HepG2 (cell line): Measurements from ENCODE around the gene CIAO2B. TPM values are rescaled to one million over a fixed set of nuclear protein-coding genes. Genes with fewer than 3 reads are reported as not detected.

Experiments
- ATF7 ChIP-seq, 2 experiments: fragments of 450-650 bp in 1 of 2; sonication (generic) in 1 of 2; formaldehyde crosslinking in 1 of 2; IDR thresholded peaks; 2 replicates each; pipeline versions ENCODE4 v1.4.0 to v1.6.1; 2016 to 2020; ENCODE audit warnings: antibody characterized with exemption in 1 of 2, mild to moderate bottlenecking in 1 of 2, missing genetic modification reagents in 1 of 2
- CEBPB ChIP-seq: IDR thresholded peaks from 2 replicates; pipeline ENCODE4 v1.6.1; 2011; ENCODE audit warnings: low read depth, low read length, improper control_type of control experiment, borderline replicate concordance
- HHEX ChIP-seq: IDR thresholded peaks from 2 replicates; pipeline ENCODE4 v1.6.1; 2016; ENCODE audit warnings: control low read depth
- IKZF4 ChIP-seq: sonication (generic); formaldehyde crosslinking; IDR thresholded peaks from 2 replicates; pipeline ENCODE4 v1.5.1; 2020; ENCODE audit warnings: borderline replicate concordance, mild to moderate bottlenecking, low read depth, missing genetic modification reagents; ENCODE audit errors: not compliant biosample characterization
- NFKBIZ ChIP-seq: IDR thresholded peaks from 2 replicates; pipeline ENCODE4 v1.6.1; 2018; ENCODE audit warnings: missing genetic modification reagents, missing compliant biosample characterization
- NFYB ChIP-seq: sonication (generic); formaldehyde crosslinking; IDR thresholded peaks from 2 replicates; pipeline ENCODE4 v1.4.0; 2020; ENCODE audit warnings: missing genetic modification reagents
- NPAS2 ChIP-seq: sonication (generic); formaldehyde crosslinking; IDR thresholded peaks from 2 replicates; pipeline ENCODE4 v1.8.0; 2022; ENCODE audit warnings: mild to moderate bottlenecking, missing genetic modification reagents, borderline replicate concordance
- NR3C1 ChIP-seq: sonication (generic); formaldehyde crosslinking; IDR thresholded peaks from 2 replicates; pipeline ENCODE4 v1.4.0; 2020; ENCODE audit warnings: missing genetic modification reagents
- PRPF4 ChIP-seq: fragments of 200-400 bp; formaldehyde crosslinking; IDR thresholded peaks from 2 replicates; pipeline ENCODE4 v1.6.1; 2016; ENCODE audit warnings: low read length, low read depth; ENCODE audit not compliant: poor library complexity, severe bottlenecking
- RXRA ChIP-seq: sonication (generic); formaldehyde crosslinking; IDR thresholded peaks from 2 replicates; pipeline ENCODE4 v1.5.1; 2020; ENCODE audit warnings: missing genetic modification reagents
- SAFB2 ChIP-seq: sonication (generic); formaldehyde crosslinking; IDR thresholded peaks from 2 replicates; pipeline ENCODE4 v1.5.1; 2020; ENCODE audit warnings: missing genetic modification reagents, low read depth, mild to moderate bottlenecking, borderline replicate concordance
- SRSF9 ChIP-seq: fragments of 200-400 bp; formaldehyde crosslinking; IDR thresholded peaks from 2 replicates; pipeline ENCODE4 v1.6.1; 2018; ENCODE audit warnings: borderline replicate concordance, mild to moderate bottlenecking, low read depth, low read length; ENCODE audit not compliant: insufficient read depth, poor library complexity, severe bottlenecking
- TAF15 ChIP-seq: fragments of 200-400 bp; formaldehyde crosslinking; IDR thresholded peaks from one replicate; pipeline ENCODE4 v1.6.1; 2018; ENCODE audit warnings: mild to moderate bottlenecking, low read depth, low read length; ENCODE audit not compliant: poor library complexity, severe bottlenecking
- ZFP62 ChIP-seq: sonication (generic); formaldehyde crosslinking; IDR thresholded peaks from 2 replicates; pipeline ENCODE4 v1.4.0; 2020; ENCODE audit warnings: missing genetic modification reagents
- ZNF331 ChIP-seq: sonication (generic); formaldehyde crosslinking; IDR thresholded peaks from 2 replicates; pipeline ENCODE4 v1.4.0; 2020; ENCODE audit warnings: missing genetic modification reagents
- ZNF432 ChIP-seq: sonication (generic); formaldehyde crosslinking; IDR thresholded peaks from 2 replicates; pipeline ENCODE4 v1.5.0; 2020; ENCODE audit warnings: missing genetic modification reagents, mild to moderate bottlenecking, borderline replicate concordance
- ZNF737 ChIP-seq: sonication (generic); formaldehyde crosslinking; IDR thresholded peaks from 2 replicates; pipeline ENCODE4 v1.5.0; 2020; ENCODE audit warnings: missing genetic modification reagents, mild to moderate bottlenecking, borderline replicate concordance
- ZNF780A ChIP-seq: sonication (generic); formaldehyde crosslinking; IDR thresholded peaks from 2 replicates; pipeline ENCODE4 v1.8.0; 2022; ENCODE audit warnings: mild to moderate bottlenecking, missing genetic modification reagents, moderate library complexity
- ZNF83 ChIP-seq: sonication (generic); formaldehyde crosslinking; IDR thresholded peaks from 2 replicates; pipeline ENCODE4 v1.4.0; 2020; ENCODE audit warnings: missing genetic modification reagents, mild to moderate bottlenecking, borderline replicate concordance
- ZSCAN22 ChIP-seq: sonication (generic); formaldehyde crosslinking; IDR thresholded peaks from 2 replicates; pipeline ENCODE4 v1.4.0; 2020; ENCODE audit warnings: mild to moderate bottlenecking, missing genetic modification reagents
- polyA plus RNA-seq, 8 experiments: library from polyadenylated mRNA; depleted of rRNA in 3 of 8; stranded (reverse) in 7 of 8; unstranded in 1 of 8; fragments of >200 nt; fragmentation: Illumina TruSeq in 4 of 8; extraction: Trizol in 4 of 8; gene quantifications; 2 replicates each; pipeline versions ENCODE4 v1.2.1 to v1.2.3, GENCODE V29; 2011 to 2016; ENCODE audit warnings: low read depth in 4 of 8, missing spikeins in 1 of 8, mixed read lengths in 1 of 8; ENCODE audit not compliant: insufficient read depth in 1 of 8
- total RNA-seq, 5 experiments: library from RNA; depleted of rRNA; stranded (reverse); fragments of >200 nt; fragmentation: Illumina TruSeq; extraction: Trizol; gene quantifications; 2 replicates each; pipeline ENCODE4 v1.2.3, GENCODE V29; 2016; ENCODE audit warnings: low read depth in 1 of 5
- TF ChIP-seq, protein P1 (sequence below): IDR thresholded peaks from 2 replicates; pipeline ENCODE4 v1.6.1; 2018; ENCODE audit warnings: missing genetic modification reagents, mild to moderate bottlenecking, missing compliant biosample characterization
- TF ChIP-seq, protein P2 (sequence below), 2 experiments: sonication (generic) in 1 of 2; formaldehyde crosslinking in 1 of 2; IDR thresholded peaks; 2 replicates each; pipeline versions ENCODE4 v1.5.1 to v1.6.1; 2011 to 2020; ENCODE audit warnings: borderline replicate concordance in 1 of 2, low read depth in 1 of 2, low read length in 1 of 2, mild to moderate bottlenecking in 1 of 2, missing genetic modification reagents in 1 of 2, moderate library complexity in 1 of 2
- TF ChIP-seq, protein P3 (sequence below): sonication (generic); formaldehyde crosslinking; IDR thresholded peaks from 2 replicates; pipeline ENCODE4; 2020; ENCODE audit warnings: missing genetic modification reagents, mild to moderate bottlenecking, borderline replicate concordance

Gene CIAO2B
- total and polyA plus RNA-seq, 2 of the 13 experiments (the other 11 are each of a cell fraction or from before 2014, with no cell fraction given), result 157 to 293 TPM

DNA sequence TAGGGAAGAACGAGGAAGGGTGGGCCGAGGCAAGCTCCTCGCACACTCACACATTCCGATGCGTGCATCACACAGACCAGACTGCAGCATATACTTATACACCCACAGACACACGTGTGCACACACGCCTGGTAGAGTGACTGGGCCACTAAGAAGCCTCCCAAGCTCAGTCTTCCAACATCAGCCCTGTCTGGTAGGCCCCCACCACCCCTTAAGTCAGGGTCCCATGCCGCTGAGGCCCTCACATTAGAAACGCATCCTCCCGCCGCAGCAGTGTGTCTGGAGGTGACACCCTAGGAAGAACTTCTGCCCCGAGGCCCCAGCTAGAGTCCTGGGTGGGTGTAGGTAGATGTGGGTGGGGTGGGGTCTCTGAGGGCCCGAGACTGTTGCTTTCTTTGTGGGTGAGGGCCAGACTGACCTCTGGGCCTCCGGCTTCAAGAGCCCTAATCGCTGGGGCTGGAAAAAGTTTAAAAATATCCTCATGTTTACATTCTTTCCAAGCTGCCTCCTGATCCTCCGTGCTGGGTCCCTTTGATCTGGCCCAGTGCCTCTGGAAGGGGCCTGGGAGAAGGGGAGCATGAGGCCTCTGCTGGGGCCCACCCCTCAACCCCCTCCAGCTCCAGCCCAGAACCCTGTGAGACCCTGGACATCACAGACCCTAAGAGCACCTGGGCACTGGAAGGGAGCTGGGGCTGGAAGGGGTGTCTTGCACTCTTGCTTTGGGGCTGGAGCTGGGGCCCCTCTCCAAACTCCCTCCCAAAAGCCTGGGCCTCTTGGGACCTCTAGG, 29.2 kb downstream of the CIAO2B start (continued):
- TF ChIP-seq, protein P1, sequence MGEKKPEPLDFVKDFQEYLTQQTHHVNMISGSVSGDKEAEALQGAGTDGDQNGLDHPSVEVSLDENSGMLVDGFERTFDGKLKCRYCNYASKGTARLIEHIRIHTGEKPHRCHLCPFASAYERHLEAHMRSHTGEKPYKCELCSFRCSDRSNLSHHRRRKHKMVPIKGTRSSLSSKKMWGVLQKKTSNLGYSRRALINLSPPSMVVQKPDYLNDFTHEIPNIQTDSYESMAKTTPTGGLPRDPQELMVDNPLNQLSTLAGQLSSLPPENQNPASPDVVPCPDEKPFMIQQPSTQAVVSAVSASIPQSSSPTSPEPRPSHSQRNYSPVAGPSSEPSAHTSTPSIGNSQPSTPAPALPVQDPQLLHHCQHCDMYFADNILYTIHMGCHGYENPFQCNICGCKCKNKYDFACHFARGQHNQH (CRISPR knock-in tag), result peak; percentile 52; the same call in 1 of the 2 replicates
- TF ChIP-seq ZSCAN22 (CRISPR knock-in tag) (no peak), CEBPB (no peak), TAF15 (no peak), ZNF780A (CRISPR knock-in tag) (no peak), ZFP62 (no peak), SAFB2 (no peak), PRPF4 (no peak), ZNF331 (peak; percentile 37; the same call in 1 of the 2 replicates), NFYB (CRISPR knock-in tag) (no peak), ZNF83 (no peak), ATF7 (IDR thresholded peaks at IDR 0.05) (no peak), ATF7 (CRISPR knock-in tag; IDR thresholded peaks at IDR 0.05) (no peak), ZNF737 (CRISPR knock-in tag) (no peak), RXRA (CRISPR knock-in tag) (no peak; the same call in 1 of the 2 replicates), SRSF9 (no peak), IKZF4 (CRISPR knock-in tag) (no peak), ZNF432 (CRISPR knock-in tag) (no peak), NFKBIZ (CRISPR knock-in tag) (no peak), NR3C1 (CRISPR knock-in tag) (no peak), NPAS2 (CRISPR knock-in tag) (no peak), HHEX (CRISPR knock-in tag) (no peak)
- TF ChIP-seq, protein P2, sequence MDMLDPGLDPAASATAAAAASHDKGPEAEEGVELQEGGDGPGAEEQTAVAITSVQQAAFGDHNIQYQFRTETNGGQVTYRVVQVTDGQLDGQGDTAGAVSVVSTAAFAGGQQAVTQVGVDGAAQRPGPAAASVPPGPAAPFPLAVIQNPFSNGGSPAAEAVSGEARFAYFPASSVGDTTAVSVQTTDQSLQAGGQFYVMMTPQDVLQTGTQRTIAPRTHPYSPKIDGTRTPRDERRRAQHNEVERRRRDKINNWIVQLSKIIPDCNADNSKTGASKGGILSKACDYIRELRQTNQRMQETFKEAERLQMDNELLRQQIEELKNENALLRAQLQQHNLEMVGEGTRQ (IDR thresholded peaks at IDR 0.05; ENCODE audit: low read depth, low read length), result no peak
- TF ChIP-seq, protein P2 (CRISPR knock-in tag; IDR thresholded peaks at IDR 0.05; ENCODE audit: borderline replicate concordance), result no peak; the same call in 1 of the 2 replicates
- TF ChIP-seq, protein P3, sequence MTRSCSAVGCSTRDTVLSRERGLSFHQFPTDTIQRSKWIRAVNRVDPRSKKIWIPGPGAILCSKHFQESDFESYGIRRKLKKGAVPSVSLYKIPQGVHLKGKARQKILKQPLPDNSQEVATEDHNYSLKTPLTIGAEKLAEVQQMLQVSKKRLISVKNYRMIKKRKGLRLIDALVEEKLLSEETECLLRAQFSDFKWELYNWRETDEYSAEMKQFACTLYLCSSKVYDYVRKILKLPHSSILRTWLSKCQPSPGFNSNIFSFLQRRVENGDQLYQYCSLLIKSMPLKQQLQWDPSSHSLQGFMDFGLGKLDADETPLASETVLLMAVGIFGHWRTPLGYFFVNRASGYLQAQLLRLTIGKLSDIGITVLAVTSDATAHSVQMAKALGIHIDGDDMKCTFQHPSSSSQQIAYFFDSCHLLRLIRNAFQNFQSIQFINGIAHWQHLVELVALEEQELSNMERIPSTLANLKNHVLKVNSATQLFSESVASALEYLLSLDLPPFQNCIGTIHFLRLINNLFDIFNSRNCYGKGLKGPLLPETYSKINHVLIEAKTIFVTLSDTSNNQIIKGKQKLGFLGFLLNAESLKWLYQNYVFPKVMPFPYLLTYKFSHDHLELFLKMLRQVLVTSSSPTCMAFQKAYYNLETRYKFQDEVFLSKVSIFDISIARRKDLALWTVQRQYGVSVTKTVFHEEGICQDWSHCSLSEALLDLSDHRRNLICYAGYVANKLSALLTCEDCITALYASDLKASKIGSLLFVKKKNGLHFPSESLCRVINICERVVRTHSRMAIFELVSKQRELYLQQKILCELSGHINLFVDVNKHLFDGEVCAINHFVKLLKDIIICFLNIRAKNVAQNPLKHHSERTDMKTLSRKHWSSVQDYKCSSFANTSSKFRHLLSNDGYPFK (CRISPR knock-in tag), result no peak
